ENCODE data around the gene RALGAPA1.

RALGAPA1 gene

GRCh38 chr14:35854696-35855270 is 45.7 kb upstream of the RALGAPA1 start:
- H3K4me3 ChIP-seq (ENCODE audit: low read depth, low read length, poor library complexity, severe bottlenecking) = no peak overlapping the region
- no peak for TF ChIP-seq CTCF (IDR thresholded peaks at IDR 0.05; ENCODE audit: low read length)
- TF ChIP-seq EZH2 (IDR thresholded peaks at IDR 0.05; ENCODE audit: borderline replicate concordance, low read length) = no peak
- no peak overlapping the region for H3K27ac ChIP-seq (ENCODE audit: low read depth, low read length, poor library complexity, severe bottlenecking)
- H4K20me1 ChIP-seq (ENCODE audit: insufficient read depth, low read length) = no peaks in the 10 kb centered on the region
- no peak overlapping the region for H3K4me2 ChIP-seq (ENCODE audit: low read length)
- H3K9me2 ChIP-seq (ENCODE audit: low read depth, low read length) = no peaks in the 10 kb centered on the region
- no peaks in the 10 kb centered on the region for H3K79me2 ChIP-seq (ENCODE audit: insufficient read depth, low read length)
- peaks cover 9% of the 10 kb centered on the region for H3K9me3 ChIP-seq (ENCODE audit: low read length)
- H3K27me3 ChIP-seq (ENCODE audit: insufficient read depth, low read length) = no peaks in the 10 kb centered on the region
- H3K9ac ChIP-seq (ENCODE audit: low read length) = no peak overlapping the region
- peaks cover 21% of the 10 kb centered on the region for H3K36me3 ChIP-seq (ENCODE audit: insufficient read depth, low read length)
- H2AFZ ChIP-seq (ENCODE audit: low read length) = no peak overlapping the region
- H3F3A ChIP-seq (ENCODE audit: insufficient read depth, low read length) = no peaks in the 10 kb centered on the region
- H3K4me1 ChIP-seq (ENCODE audit: insufficient read depth, low read length, severe bottlenecking) = peaks cover 19% of the 10 kb centered on the region

GRCh38 chr14:35853225-35853624 is 44.1 kb upstream of the RALGAPA1 start:
- Histone ChIP-seq H3K4me3 (ENCODE audit: low read depth, low read length, poor library complexity, severe bottlenecking) (no peak overlapping the region), H3K79me2 (ENCODE audit: insufficient read depth, low read length) (no peaks in the 10 kb centered on the region), H3K9me3 (ENCODE audit: low read length) (peaks cover 9% of the 10 kb centered on the region), H2AFZ (ENCODE audit: low read length) (no peak overlapping the region), H3K4me1 (ENCODE audit: insufficient read depth, low read length, severe bottlenecking) (peaks cover 19% of the 10 kb centered on the region), H3K9me2 (ENCODE audit: low read depth, low read length) (no peaks in the 10 kb centered on the region), H4K20me1 (ENCODE audit: insufficient read depth, low read length) (no peaks in the 10 kb centered on the region), H3K4me2 (ENCODE audit: low read length) (no peak overlapping the region), H3K9ac (ENCODE audit: low read length) (no peak overlapping the region), H3F3A (ENCODE audit: insufficient read depth, low read length) (no peaks in the 10 kb centered on the region), H3K27me3 (ENCODE audit: insufficient read depth, low read length) (no peaks in the 10 kb centered on the region), H3K36me3 (ENCODE audit: insufficient read depth, low read length) (peaks cover 21% of the 10 kb centered on the region), H3K27ac (ENCODE audit: low read depth, low read length, poor library complexity, severe bottlenecking) (no peak overlapping the region)
- TF ChIP-seq EZH2 (IDR thresholded peaks at IDR 0.05; ENCODE audit: borderline replicate concordance, low read length) = no peak
- TF ChIP-seq CTCF (IDR thresholded peaks at IDR 0.05; ENCODE audit: low read length) = no peak

- H3K79me2 ChIP-seq (ENCODE audit: insufficient read depth, low read length) = no peaks in the 10 kb centered on the region
- H3F3A ChIP-seq (ENCODE audit: insufficient read depth, low read length) = no peaks in the 10 kb centered on the region
- H4K20me1 ChIP-seq (ENCODE audit: insufficient read depth, low read length) = no peaks in the 10 kb centered on the region
- peaks cover 18% of the 10 kb centered on the region for H3K4me1 ChIP-seq (ENCODE audit: insufficient read depth, low read length, severe bottlenecking)
- no peak overlapping the region for H3K9ac ChIP-seq (ENCODE audit: low read length)
- no peaks in the 10 kb centered on the region for H3K27me3 ChIP-seq (ENCODE audit: insufficient read depth, low read length)
- peaks cover 21% of the 10 kb centered on the region for H3K36me3 ChIP-seq (ENCODE audit: insufficient read depth, low read length)
- no peaks in the 10 kb centered on the region for H3K9me2 ChIP-seq (ENCODE audit: low read depth, low read length)
- H3K4me2 ChIP-seq (ENCODE audit: low read length) = no peak overlapping the region
- H2AFZ ChIP-seq (ENCODE audit: low read length) = no peak overlapping the region
- H3K4me3 ChIP-seq (ENCODE audit: low read depth, low read length, poor library complexity, severe bottlenecking) = no peak overlapping the region
- H3K27ac ChIP-seq (ENCODE audit: low read depth, low read length, poor library complexity, severe bottlenecking) = no peak overlapping the region
- TF ChIP-seq CTCF (IDR thresholded peaks at IDR 0.05; ENCODE audit: low read length) (no peak), EZH2 (IDR thresholded peaks at IDR 0.05; ENCODE audit: borderline replicate concordance, low read length) (no peak)
- peaks cover 9% of the 10 kb centered on the region for H3K9me3 ChIP-seq (ENCODE audit: low read length)
Measured at GRCh38 chr14:35851823-35852222, 42.7 kb upstream of the RALGAPA1 start.
